ENCODE data around the gene CDC6.

CDC6 gene

DNA sequence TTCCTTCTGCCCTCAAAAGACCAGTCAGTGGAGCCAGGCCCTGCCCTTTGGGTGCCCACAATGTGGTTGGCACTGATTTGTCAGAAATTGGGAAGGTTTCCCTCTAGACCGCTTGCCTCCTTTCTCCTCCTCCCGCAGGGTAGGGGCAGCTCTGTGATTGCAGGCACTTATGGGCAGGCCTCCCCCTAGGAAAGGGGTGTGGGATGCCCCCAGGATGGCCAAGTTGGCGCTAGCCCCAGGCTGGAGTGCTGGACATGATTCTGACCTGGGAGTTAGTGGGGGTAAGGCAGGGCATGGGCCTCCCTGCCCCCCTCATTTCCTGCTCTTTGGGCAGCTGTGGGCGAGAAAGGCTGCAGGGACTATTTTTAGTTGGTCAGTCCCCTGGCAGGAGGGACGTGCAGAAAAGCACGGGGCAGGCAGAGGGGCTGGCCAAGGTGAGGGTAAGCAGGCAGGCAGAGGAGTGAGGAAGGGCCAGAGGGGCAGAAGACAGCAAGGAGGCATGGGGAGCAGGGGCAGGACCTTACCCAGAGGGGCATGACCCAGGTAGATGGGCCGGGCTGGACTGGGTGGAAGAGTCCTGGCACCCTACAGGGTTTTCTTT is 24.6 kb downstream of the CDC6 start:
- DNase-seq, result no peak

DNA sequence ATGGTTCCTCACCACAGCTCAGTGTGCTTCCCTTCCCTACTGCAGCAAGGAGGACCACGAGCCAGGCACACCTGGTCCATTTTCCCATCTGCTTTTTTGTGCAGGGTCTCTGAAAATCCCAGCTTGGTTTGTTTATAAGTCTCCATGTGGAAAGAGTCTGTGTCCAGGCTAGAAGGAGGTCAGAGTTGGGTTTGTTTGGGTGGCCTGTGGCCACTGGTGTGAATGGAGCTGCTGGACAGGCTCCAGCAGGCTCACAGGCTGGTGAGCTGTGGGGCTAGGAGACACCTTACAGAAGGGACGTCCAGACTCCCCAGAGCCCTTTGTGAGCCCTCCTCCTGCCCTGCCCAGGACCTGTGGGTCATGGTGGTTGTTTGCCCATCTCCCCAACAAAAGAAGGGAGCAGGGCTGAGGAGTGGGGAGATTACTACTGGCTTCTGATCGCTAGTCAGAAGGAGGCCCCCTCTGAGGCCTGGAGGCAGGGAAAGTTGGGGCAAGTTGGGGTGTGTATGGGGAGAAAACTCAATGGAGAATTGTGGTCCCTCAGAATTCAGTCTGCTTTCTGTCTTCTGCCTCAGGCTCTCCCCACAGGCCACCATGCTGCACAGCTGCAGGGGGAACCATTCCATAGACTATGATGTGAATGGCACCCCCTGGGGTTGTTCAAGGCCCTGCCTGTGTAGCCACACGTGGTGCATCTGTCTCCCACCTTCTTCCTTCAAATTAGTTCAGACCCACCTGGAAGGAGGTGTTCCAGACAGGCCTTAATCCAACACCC is 25.4 kb downstream of the CDC6 start:
- DNase-seq, result no peak

DNA sequence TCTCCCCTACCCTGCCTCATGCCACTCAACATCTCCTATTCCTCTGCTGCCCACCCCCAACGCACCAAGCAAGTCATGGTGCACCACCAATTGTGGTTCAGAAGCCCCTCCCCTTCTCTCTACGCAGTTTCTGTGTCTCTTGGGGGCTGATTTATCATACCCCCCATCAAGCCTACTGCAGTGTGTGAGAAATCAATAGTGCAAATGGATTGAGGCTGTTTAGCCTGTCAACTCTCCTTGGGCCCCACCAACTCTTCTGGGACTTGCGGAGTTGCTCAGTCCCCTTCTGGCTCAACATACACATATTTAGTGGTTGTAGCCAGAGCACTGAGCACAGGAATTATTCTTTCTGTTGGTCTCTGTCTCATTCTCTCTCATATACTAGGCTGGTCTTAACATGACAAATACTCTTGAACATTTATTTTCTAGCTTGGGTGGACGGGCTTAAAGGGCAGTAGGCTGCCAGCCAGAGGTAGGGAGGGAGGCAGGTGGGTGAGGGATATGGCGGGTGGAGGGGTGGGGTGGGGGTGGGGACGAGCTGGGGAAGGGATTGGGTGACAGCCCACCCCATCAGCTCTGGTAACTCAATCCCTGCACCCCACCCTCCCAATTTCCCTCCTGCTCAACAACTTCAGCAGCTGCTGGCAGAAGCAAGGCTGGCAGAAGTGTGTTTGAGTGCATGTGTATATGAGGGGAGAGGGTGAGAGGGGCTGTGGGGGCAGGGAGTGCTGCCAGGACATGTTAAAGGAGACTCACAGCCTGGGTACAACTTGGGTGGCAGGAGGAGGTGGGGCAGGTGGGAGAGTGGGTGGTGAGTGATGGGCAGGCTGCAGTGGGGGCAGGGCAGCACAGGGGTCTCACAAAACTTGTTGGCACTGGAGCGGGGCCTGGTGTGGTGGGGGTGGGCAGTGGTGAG is 26.2 kb downstream of the CDC6 start:
- DNase-seq, result no peak

DNA sequence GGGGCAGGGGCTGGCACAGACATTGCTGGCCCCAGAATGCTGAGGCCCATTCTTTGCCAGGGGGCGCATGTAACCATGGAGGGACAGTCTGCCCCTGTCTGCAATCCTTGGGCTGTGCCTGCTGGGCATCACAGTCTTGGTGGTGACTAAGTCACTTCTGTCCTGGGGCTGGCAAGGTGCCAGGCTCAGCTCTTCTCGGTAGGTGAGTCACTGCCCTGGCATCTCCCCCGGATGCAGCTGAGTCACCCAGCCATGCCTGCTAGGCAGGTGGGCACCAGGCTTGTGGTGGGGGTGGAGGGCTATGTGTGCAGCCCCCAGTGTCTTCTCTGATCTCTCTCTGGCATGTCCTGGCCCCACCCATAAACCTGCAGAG is 26.9 kb downstream of the CDC6 start:
- DNase-seq, result peak; percentile 81 to 95

DNA sequence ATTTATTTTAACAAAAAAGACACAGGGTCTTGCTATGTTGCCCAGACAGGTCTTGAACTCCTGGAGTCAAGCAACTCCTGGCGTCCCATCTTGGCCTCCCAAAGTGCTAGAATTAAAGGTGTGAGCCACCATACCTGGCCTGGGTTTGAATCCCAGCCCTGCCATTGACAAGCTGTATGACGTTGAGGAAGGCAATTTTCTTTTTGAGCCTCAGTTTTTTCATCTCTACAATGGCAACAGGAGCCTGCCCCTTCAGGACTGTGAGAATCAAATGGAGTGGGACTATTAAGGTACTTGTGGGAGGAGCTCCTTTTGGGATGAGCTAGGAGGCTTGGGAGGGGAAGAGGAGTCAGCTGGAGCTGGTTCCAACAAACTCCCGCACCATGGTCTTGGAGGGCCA is 27.5 kb downstream of the CDC6 start:
- DNase-seq, result no peak

DNA sequence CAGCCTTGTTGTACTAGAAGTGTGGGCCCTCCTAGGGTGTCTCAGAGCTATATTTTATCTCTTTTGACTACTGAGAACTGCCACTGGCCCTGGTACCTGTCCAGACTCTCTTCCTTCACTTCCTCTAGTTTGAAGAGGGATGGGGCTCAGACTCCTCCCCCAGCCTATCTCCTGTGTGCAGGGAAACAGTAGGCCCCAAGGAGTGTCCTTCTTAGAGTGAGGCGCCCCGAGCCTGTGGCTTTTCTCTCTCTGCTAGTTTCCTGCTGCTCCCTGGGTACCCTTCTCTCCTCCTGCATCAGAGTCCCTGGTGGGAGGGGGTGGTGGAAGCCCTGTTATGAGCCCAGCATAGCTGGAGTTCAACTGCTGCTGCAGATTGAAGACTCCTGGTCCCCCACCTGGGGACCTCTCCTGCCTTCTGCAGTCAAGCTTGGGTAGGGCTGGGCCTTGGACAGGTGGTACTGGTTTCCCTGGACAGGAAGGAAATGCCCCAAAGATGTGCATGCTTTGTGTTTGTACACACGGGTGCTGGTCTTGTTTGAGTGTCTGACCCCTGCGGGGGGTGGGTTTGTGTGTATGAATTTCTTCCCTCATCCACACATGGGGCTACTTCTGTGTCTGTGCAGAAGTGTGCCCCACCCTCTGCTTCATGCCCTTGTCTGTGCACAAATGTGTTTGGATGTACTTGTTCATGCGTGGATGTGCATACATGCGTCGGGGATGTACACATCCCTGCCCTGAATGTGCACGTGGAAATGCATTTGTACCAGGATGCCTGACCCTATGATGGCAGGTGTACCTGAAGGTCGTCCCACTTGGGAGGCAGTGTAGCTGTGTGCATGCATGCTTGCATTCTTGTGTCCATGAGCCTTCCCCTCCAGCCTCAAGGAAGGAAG is 28.2 kb downstream of the CDC6 start:
- DNase-seq, result no peak

DNA sequence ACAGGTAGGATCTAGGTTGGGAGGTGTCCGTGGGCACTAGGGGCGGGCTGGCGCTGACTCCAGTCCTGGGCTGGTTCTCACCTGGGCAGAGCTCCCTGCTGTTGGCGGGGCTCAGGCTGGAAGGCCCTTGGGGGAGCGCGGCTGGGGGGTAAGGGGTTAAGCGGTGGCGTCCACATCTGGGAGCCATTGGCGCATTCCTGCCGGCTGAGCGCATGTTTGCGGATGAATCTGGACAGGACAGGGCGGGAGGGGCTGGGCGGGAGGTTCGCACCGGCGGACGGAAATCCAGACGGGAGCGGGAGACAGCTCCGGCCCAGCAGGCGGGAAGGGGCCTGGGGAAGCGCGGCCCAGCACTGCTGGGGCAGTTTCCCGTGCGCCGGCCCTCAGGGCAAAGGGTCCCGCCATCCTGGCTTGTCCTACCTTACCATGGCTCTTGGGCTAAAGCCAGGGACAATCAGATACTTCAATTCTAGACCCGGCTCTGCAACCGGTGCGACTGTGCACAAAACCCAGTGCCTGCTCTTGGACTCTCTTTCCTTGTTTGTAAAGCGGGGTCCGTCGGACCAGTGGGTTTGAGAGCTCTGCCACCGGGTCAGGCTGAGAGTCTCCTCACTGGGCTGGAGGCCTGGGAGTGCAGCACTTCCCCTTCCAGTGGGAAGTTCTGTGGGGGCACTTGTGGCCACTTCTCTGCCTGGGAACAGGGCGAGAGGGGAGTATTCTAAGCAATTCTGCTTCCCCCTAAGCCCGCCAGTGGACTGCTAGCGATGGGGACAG is 29.1 kb downstream of the CDC6 start:
- no peak for DNase-seq

DNA sequence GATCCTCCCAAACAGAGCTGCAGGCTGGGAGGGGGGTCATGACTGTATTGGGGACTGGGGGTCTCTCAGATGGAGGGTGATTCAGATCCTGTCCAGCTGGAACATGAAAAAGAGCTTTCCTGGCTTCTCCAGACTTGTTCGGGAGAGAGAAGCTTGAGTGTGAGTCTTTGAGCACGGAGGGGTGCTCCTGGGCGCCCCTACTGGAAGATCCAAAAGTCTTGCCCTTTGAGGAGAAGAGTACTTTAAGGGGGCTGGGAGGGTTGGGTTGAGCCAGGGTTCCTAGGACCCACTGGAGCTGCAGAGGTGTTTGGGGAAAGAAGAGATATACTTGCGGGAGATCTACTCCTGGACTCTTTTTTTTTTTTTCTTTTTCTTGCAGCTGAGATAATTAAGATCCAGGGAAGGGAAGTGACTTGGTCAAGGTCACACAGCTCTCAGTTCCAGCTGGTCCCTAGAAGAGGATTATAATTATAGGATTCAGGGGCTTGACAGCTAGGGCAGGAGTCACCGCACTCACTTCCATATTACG is 29.7 kb downstream of the CDC6 start:
- no peak for DNase-seq

DNA sequence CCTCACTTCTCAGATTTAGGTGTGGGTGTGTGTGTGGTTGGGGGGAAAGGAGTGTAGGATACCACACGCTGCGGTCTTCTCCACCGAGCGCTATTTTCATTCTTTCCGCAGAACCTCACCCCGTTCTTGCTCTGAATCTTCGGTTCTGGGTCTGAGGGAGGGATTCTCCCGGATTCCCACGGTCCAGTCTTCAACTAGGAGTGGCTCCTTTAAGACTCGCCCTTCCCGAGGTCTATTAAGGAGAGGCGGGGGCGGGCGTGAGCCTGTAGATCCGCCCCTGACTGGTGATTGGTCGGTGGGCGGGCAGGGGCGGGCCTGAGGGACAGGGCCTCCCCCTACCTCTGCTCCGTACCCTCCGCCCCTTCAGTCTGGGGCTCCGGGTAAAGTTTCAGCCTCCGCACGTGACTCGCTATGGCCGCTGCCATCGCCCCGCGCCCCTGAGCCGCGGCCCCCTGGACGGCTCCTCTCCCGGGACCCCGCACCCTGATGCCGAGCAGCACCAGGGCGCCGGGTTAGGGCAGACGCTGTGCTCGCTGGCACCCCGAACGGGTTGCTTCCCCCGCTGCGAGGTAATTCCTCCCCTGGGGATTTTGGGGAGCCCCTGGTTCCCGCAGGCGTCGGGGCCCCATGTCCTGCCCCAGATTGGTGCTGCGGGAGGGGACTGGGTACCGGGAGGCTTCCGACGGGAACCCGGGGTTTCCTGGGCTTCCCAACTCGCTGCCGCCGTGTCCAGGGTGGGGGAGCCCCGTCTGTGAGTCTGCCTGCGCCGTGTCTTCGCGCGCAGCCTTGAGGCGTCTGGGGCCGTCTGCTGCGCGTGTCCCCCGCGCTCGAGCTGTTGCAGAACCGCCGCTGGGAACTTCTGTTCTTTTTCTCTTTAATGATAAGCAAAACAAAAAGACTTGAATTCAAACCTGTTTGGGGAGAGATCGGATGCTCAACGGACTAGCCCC is 30.5 kb downstream of the CDC6 start:
- DNase-seq, result peak; percentile 90 to 92

DNA sequence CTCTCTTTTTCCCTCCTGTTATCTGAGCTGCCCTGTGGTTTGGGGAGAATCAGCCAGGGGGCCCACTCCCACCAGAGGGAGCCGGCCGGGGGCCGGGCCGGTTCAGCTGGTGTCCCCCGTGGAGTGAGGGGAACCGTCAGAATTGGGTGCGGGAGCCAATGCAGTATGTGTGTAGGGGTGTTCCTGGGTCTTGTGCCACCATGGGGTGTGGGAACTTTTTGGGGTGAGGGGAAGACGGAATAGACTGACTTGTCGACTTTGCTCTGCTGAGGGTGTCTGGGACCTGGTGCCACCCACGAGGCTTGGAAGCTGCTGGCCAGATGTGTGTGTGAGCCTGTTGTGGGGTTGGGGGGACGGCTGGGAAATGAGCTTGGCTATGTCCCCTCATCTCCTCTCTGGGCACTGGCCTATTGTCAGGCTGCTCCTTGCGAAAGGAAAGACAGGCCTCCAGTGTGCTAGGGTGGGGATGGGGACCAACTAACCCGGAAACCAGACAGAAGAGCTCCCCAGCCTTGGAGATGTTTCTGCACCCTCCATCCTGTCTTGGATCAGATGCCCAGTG is 31.2 kb downstream of the CDC6 start:
- no peak for DNase-seq

DNA sequence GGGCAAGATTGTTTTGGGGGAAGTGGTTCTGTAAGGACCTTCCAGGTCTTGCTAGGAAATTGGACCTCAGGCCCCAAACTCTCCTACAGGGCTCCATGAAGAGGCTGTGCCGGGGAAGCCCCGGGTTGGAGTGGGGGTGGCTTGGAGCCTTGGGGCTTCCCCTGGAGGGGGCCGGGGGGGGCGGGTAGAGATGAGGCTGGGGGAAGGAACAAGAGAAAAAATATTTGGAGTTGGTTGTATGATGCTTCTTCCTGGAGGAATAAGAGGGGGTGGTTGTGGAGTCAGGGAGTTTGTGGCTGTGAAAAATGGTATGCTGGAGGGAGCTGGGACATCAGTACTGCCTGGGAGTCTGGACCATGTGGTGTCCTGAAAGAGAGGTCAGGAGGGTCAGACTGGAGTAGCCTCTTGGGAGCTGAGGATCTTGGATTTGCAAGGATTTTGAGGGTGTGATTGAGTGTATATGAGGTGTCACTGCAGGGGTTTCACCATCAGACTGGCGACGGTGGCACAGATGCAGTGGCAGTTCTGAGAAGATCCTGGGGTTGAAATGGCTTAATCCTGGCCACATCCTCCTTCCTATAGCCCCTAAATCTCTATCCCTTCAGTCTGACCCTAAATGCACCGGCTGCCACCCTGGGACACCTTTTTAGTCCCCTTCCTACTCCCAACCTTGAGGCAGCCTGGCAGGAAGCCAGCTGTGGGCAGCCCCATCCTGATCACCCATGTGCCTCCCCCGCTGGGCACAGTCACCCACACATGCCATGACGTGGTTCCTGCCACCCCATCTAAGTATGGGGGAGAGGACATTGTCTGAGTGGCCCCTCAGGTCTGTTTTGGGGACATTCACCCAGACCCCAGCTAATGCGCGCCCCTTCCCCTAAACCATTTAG is 32.2 kb downstream of the CDC6 start:
- DNase-seq, result peak; percentile 66 to 85

DNA sequence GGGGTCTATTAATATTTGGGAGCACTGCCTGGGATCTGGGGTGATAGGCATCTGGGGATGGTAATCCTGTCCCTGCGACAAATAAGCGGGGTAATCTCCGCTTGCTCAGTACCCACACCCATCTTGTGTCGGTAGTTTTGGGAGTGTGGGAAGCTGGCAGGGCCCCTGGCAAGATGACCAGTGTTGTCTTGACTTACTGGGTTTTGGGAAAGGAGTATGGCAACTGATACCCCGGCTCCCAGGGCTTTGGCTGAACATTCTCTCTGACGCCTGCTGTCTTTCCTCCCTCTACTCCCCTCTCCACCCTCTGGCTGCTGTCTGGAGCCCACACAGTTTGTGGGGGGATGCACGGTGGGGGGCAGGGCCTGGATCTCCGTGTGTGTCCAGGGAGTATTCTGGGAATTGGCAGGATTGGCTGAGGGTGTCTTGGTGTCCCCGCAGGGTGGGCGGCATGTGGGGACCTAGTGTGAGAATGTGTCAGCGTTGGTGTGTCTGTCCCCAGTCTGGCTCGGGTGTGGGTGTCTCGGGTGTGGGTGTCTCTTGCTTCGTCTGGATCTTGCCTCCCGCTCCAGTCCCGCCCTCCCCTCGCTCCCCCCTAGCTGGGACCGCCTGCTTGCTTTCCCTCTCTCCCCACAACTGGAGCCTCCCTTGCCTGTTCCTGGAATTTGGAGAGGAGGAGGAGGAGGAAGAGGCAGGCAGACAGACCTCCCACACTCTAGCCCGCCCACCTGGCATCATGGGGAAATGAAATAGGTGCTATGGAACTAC is 33.3 kb downstream of the CDC6 start:
- peak in 1 of 2 experiments; percentile 72 for DNase-seq

DNA sequence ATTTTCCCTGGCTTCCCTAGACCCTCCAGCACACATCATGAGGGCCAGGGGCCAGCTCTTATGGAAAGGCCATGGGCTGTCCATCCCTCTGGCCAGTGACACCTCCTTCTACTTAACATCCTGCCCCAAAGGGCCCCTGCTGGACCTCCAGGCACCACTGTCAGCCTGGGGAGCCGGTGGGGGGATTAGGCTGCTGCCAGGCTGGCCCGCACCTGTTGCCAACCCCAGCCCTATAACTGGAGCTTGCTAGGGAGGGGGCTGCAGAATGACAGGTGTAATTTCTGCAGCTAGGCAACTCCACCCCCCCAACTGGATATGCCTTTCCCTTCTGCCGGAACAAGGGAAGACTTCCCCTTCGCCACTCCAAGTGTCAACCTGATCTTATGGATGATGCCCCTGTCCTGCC is 33.8 kb downstream of the CDC6 start:
- no peak for DNase-seq

DNA sequence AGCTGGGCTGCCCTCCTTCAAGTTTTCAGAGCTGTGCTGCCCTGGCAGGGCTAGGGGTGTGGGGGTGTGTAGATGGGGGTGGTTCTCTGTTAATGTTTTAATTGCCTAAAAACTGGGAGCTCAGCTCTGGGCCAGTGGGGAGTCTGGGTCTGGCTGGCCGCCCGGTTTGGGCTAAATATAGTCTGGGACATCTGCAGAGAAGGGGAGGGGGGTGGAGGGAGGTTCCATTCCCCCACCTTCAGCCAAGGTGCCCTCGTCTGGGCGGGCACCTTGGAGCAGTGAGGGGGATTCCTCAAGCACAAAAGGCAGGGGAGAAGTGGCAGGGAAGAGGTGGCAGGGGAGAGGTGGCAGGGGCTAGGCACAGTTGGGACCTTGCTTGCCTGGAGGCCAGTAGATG is 34.3 kb downstream of the CDC6 start:
- no peak for DNase-seq

DNA sequence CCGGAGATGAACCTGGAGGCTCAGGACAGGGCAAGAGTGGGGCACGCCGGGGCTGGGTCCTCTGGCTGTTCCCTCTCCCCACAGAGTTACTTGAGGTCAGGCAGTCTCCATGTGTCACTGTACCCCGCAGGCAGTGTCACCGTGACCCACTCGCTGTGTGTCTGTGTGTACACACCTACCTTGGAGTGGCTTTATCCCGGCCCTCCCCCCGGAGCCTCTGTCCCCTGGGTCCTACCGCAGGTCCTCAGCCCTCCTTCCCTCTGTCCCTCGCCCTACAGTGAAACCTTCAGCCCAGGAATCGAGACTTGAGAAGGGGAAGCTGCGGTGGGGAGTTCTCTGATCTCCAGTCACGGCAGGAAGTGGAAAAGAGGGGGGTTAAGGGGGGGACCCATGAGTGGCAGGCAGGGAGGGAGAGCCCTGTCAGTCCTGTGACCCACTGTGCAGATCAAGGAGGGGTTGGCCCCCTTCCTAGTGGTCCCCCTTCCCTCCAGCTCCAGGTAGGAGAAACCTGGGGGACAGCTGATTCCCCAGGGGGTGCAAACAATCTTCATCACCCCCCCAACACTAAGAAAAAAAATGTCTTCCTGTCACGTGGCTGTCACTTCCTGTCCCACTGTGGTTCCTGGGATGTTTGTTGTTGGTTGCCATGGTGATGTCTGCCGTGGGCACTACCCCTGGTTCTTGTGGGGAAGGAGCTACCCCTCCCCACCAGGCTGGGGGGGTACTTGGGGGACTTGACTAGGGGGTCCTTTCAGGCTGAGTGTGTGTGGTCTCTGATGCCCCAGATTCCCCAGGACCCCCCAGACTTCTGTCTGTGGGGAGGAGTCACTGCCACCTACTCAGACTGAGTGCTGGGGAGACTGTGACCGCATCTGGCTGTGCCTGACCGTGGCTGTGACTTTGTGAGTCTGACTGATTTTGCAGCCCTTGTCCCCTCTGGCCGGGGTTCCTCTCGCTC is 35.0 kb downstream of the CDC6 start:
- DNase-seq, result peak; percentile 61 to 81

DNA sequence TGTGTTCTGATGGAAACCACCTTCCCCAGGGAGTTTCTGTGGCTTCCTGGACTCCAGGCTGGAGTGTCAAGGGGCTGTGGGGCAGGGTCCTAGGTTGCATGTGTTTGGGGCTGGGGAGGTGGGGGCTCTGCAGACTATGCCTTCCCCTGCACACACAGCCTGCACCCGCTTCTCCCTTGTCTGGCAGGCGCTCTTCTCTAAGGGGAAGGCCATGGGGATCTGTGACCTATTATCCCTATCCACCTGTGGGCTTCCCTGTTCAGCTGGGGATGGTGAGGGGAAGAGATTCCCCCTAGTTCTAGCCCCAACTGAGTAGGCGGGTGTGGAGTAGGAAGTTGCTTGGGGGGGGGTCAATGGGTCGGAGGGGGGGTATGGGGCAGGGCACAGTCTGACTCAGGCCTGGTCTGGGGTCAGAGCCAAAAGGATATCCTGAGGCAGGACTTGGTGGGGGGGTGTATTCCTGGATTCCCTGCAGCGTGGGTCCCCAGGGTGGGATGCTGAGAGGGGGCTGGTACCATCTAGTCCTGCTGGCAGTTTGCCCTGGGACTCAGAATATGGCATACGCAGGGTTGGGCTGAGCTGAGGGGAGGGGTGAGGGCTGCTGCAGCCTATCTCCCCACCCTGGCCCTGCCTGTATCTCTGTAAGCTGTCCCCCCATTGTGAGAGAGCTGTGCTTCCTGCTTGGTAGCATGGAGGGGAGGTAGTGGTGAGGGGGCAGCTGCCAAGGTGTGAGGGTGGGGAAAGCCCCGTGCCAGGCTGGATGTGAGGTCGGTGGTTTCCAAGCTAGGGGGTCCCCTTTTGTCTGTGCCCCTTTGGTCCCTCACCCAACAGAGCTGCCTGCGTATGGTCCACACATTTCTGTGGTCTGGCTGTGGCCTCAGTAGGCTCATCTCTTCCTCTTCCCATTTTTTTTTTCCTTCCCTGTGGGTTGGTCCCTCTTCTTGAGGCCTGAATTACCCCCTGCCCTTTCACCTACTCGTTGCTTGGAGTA is 36.0 kb downstream of the CDC6 start:
- peak in 1 of 2 experiments; percentile 79 for DNase-seq
